Measurements from ENCODE around the gene COMP.

COMP gene

DNA sequence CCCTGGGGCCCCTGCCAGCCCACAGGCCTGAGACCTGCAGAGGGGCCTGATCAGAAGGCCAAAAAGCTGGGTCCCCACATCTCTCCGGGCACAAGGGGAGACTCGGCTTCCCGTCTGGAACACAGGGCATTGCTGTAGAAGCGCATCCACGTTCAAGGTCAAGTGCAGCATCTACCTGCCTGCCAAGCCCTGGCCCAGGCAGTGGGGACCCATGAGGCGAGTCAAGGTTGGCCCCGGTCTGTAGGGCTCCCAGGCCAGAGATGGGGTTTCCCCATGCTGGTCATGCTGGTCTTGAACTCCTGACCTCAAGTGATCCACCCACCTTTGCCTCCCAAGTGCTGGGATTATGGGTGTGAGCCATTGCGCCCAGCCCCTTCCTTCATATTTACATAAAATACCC is 13.5 kb upstream of the COMP start:
- ChIA-PET POLR2A (no interaction called here), CTCF (interaction anchor here (0.7 kb wide), 1 partner anchor 39 kb away, joined by 3 read pairs; no protein-coding TSS in a partner anchor)
- DNase-seq (ENCODE audit: low read depth, low spot score), result no peak
- TF ChIP-seq, protein P1, sequence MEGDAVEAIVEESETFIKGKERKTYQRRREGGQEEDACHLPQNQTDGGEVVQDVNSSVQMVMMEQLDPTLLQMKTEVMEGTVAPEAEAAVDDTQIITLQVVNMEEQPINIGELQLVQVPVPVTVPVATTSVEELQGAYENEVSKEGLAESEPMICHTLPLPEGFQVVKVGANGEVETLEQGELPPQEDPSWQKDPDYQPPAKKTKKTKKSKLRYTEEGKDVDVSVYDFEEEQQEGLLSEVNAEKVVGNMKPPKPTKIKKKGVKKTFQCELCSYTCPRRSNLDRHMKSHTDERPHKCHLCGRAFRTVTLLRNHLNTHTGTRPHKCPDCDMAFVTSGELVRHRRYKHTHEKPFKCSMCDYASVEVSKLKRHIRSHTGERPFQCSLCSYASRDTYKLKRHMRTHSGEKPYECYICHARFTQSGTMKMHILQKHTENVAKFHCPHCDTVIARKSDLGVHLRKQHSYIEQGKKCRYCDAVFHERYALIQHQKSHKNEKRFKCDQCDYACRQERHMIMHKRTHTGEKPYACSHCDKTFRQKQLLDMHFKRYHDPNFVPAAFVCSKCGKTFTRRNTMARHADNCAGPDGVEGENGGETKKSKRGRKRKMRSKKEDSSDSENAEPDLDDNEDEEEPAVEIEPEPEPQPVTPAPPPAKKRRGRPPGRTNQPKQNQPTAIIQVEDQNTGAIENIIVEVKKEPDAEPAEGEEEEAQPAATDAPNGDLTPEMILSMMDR (IDR thresholded peaks at IDR 0.05; ENCODE audit: insufficient read depth, low read length, missing control alignments), result no peak
- no peak overlapping the region for H3K4me3 ChIP-seq (ENCODE audit: low read depth, low read length)

DNA sequence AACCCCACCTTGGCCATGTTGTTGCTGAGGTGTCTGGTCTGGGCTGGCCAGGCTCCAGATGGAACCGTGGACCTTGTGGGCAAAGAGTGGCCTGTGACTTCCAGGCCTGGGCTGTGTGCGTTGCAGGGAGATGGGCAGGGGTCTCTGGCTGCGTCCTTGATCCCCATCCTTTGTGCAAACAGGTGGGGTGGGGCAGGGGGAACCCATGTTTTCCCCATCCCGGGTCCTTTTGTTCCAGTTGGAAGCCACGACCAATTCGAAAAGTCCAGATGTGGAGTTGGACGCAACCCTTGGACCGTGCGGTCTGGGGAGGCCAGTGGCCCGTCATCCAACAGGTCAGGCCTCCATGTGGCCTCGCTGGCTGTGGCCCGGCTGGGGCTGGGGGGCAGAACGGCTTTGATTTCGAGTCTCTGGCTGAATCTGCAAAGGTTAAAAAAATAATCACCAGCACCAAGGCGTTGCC is 13.1 kb upstream of the COMP start:
- POLR2A ChIA-PET, result no interaction called here
- TF ChIP-seq, protein P1 (IDR thresholded peaks at IDR 0.05; ENCODE audit: insufficient read depth, low read length, missing control alignments), result no peak
- H3K4me3 ChIP-seq (ENCODE audit: low read depth, low read length), result no peak overlapping the region
- DNase-seq (ENCODE audit: low read depth, low spot score), result no peak
- CTCF ChIA-PET, result interaction anchor here (1.0 to 1.1 kb wide), 2 partner anchors 10 to 43 kb away, joined by 3 to 4 read pairs; no protein-coding TSS in a partner anchor

DNA sequence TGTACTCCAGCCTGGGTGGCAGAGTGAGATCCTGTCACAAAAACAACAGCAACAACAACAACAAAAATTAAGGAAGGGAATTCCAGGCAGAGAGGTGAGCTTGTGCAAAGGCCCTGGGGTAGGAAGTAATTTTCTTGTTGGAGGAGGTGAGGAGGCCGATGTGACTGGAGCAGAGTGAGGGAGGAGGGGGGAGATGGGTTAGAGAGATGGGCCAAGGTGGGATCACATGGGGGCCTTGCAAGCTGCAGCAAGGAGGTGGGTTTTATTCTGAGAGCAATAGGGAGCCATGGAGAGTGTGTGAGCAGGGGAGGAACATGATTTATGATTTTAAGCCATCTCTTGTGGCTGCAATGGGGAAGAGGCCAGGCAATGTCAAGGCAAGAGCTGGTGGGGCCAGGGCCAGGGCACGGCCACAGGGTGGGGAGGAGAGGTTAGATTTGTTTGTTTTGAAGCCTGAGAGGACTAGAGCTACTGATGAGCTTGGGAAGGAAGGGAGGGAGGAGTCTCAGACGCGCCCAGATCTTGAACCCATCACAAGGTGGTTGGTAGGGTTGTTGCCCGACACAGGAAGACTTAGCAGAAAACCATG is 12.5 kb upstream of the COMP start:
- H3K4me3 ChIP-seq (ENCODE audit: low read depth, low read length), result no peak overlapping the region
- ChIA-PET CTCF (interaction anchor here (1.0 to 1.1 kb wide), 2 partner anchors 10 to 44 kb away, joined by 3 to 4 read pairs; no protein-coding TSS in a partner anchor), POLR2A (no interaction called here)
- TF ChIP-seq, protein P1 (IDR thresholded peaks at IDR 0.05; ENCODE audit: insufficient read depth, low read length, missing control alignments), result no peak
- DNase-seq (ENCODE audit: low read depth, low spot score), result no peak

DNA sequence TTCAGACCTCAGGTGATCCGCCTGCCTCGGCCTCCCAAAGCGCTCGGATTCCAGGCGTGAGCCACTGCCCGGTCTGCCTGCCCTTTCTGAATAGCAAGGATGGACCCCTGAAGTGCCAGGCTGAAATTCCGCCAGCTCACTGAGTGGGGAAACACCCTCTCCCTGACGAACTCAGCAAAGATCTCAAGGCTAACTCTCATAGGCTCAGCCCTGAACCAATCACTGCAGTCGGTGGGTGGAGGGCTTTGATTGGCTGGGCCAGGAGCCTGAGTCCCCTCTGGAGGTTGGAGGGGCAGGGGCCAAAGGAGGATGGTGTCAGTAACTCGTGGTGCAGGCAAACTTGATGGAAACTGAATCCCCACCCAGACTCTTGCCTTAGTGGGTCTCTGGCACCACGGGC is 11.2 kb upstream of the COMP start:
- POLR2A ChIA-PET, result no interaction called here
- H3K4me3 ChIP-seq (ENCODE audit: low read depth, low read length), result no peak overlapping the region
- DNase-seq (ENCODE audit: low read depth, low spot score), result no peak
- CTCF ChIA-PET, result no interaction called here
- TF ChIP-seq, protein P1 (IDR thresholded peaks at IDR 0.05; ENCODE audit: insufficient read depth, low read length, missing control alignments), result no peak

DNA sequence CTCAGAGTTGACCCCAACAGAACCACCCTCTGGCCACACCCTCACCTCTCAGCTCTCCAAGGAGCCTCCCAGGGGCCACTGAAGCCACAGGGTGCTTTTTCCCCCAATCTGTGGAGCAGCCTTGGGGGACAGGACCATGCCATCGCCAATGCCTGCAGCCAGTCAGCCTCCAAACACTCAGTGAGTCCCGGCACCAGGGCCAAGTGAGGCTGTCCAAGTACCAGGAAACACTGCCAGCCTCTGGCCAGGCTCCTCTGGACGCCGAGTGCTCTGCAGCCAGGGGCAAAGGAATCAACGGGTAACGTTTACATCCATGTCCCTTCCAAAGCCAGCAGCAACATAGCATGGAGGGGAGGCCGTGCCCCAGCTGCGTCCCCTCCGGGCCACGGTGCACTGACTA is 9.5 kb upstream of the COMP start:
- ChIA-PET CTCF (interaction anchor here (0.9 to 1.3 kb wide), 2 partner anchors 8 to 10 kb away, joined by 3 to 4 read pairs; partner anchors contain the start of gene COMP), POLR2A (no interaction called here)
- H3K4me3 ChIP-seq (ENCODE audit: low read depth, low read length), result no peak overlapping the region
- no peak for DNase-seq (ENCODE audit: low read depth, low spot score)
- TF ChIP-seq, protein P1 (IDR thresholded peaks at IDR 0.05; ENCODE audit: insufficient read depth, low read length, missing control alignments), result no peak

DNA sequence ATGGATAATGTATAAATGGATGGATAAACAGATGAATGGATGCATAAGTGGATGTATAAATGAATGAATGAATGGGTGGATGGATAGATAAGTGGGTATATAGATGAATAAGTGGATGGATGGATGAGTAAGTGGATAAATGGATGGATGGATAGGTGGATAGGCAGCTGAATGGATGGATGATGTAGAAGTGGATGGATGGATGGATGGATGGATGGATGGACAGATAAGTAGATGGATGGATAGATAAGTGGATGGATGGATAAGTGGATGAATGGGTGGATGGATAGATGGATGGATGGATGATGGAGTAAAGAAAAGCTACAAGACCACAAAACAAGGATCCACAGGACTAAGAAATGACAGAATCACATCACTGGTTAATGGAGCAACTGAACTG is 9.0 kb upstream of the COMP start:
- H3K4me3 ChIP-seq (ENCODE audit: low read depth, low read length), result no peak overlapping the region
- TF ChIP-seq, protein P1 (IDR thresholded peaks at IDR 0.05; ENCODE audit: insufficient read depth, low read length, missing control alignments), result no peak
- ChIA-PET POLR2A (no interaction called here), CTCF (interaction anchor here (0.9 to 1.3 kb wide), 2 partner anchors 9 kb away, joined by 3 to 4 read pairs; partner anchors contain the start of gene COMP)
- no peak for DNase-seq (ENCODE audit: low read depth, low spot score)

Measured in AG04449 (cell line).